ENCODE results near the gene ANKDD1B.
"Not testable (repeated sequence)": the region's sequence is repeated elsewhere in the genome, so short reads cannot be mapped to it uniquely, and the experiment has no call there.

Gene ANKDD1B

GRCh38 chr5:75584641-75585040, 26.6 kb upstream of the ANKDD1B start:
- TF ChIP-seq CTCF (conservative IDR thresholded peaks at IDR 0.05), result peak; percentile 44
- TF ChIP-seq ZFX (IDR thresholded peaks at IDR 0.05), result no peak
- no peak overlapping the region for H3K27ac ChIP-seq

GRCh38 chr5:75588666-75589065, 22.6 kb upstream of the ANKDD1B start:
- TF ChIP-seq ZFX (IDR thresholded peaks at IDR 0.05), result no peak
- TF ChIP-seq CTCF (conservative IDR thresholded peaks at IDR 0.05), result no peak
- no peak overlapping the region for H3K27ac ChIP-seq

- no peak overlapping the region for H3K27ac ChIP-seq
- TF ChIP-seq ZFX (IDR thresholded peaks at IDR 0.05) (no peak), CTCF (conservative IDR thresholded peaks at IDR 0.05) (no peak)
Measured at GRCh38 chr5:75600535-75600934, 10.7 kb upstream of the ANKDD1B start.

- no peak overlapping the region for H3K27ac ChIP-seq
- no peak for TF ChIP-seq ZFX (IDR thresholded peaks at IDR 0.05)
- TF ChIP-seq CTCF (conservative IDR thresholded peaks at IDR 0.05), result no peak
Measured at GRCh38 chr5:75601567-75601966, 9.7 kb upstream of the ANKDD1B start.

- no peak overlapping the region for H3K27ac ChIP-seq
- TF ChIP-seq CTCF (conservative IDR thresholded peaks at IDR 0.05) (no peak), ZFX (IDR thresholded peaks at IDR 0.05) (no peak)
Measured at GRCh38 chr5:75601996-75602395, 9.3 kb upstream of the ANKDD1B start.

GRCh38 chr5:75603371-75603770, 7.9 kb upstream of the ANKDD1B start:
- TF ChIP-seq ZFX (IDR thresholded peaks at IDR 0.05) (no peak), CTCF (conservative IDR thresholded peaks at IDR 0.05) (no peak)
- no peak overlapping the region for H3K27ac ChIP-seq

- TF ChIP-seq ZFX (IDR thresholded peaks at IDR 0.05) (no peak), CTCF (conservative IDR thresholded peaks at IDR 0.05) (no peak)
- no peak overlapping the region for H3K27ac ChIP-seq
Measured at GRCh38 chr5:75603821-75604220, 7.4 kb upstream of the ANKDD1B start.

- H3K27ac ChIP-seq, result not testable (repeated sequence)
Measured at GRCh38 chr5:75607341-75607740, 3.9 kb upstream of the ANKDD1B start.

Measured in C4-2B (cell line).